AG10803 (cell line): ENCODE data around the gene CAND1.

Experiments used
- DNase-seq: peaks from one replicate; pipeline ENCODE4 v3.0.0; 2010; ENCODE audit warnings: low read depth
- H3K4me3 ChIP-seq: 2 replicates; pipeline ENCODE4 v1.5.1; 2011; ENCODE audit warnings: mild to moderate bottlenecking, low read length, control low read depth
- TF ChIP-seq, protein P1 (sequence below): conservative IDR thresholded peaks from 2 replicates; pipeline ENCODE4 v1.5.1; 2011; ENCODE audit warnings: mild to moderate bottlenecking, low read length, control low read depth, inconsistent platforms

CAND1 gene

DNA sequence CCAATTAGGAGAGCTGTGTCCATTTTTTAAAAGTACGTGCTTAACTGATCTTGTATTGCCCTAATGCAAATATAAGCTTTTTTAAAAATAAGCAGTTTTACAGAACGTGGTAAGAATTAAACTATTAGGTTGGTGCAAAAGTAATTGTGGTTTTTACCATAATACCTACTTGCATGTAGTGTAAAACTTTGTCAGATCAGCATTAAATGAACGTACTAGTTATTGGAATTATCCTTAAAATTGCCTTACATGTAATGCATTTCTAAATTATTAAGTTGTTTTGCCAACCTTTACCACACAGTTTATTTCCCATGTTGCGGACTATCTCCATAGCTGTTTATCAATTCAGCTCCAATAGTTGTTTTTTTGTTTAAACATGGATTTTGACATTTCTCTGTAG is 10.9 kb downstream of the CAND1 start:
- H3K4me3 ChIP-seq: no peak overlapping the region
- TF ChIP-seq, protein P1, sequence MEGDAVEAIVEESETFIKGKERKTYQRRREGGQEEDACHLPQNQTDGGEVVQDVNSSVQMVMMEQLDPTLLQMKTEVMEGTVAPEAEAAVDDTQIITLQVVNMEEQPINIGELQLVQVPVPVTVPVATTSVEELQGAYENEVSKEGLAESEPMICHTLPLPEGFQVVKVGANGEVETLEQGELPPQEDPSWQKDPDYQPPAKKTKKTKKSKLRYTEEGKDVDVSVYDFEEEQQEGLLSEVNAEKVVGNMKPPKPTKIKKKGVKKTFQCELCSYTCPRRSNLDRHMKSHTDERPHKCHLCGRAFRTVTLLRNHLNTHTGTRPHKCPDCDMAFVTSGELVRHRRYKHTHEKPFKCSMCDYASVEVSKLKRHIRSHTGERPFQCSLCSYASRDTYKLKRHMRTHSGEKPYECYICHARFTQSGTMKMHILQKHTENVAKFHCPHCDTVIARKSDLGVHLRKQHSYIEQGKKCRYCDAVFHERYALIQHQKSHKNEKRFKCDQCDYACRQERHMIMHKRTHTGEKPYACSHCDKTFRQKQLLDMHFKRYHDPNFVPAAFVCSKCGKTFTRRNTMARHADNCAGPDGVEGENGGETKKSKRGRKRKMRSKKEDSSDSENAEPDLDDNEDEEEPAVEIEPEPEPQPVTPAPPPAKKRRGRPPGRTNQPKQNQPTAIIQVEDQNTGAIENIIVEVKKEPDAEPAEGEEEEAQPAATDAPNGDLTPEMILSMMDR: no peak
- DNase-seq: no peak

DNA sequence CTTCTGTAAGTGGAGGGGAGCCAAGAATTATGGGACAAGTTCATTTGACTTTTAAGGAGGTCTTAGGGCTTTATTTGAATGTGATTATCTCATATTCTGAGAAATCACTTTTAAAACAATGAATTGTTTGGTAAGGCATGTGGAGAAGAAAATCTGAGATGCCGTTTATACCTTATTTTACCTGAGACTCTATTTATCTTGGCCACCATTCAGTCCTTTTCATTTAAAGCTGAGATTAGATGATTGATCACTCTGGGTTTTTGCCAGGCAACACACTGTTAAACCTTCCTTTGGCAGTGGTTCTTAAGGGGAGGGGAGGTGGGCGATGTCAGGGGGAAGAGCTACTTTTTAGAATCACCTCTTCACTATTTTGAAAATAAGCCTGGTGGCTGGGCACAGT is 11.4 kb downstream of the CAND1 start:
- no peak for DNase-seq
- no peak overlapping the region for H3K4me3 ChIP-seq
- TF ChIP-seq, protein P1: no peak

DNA sequence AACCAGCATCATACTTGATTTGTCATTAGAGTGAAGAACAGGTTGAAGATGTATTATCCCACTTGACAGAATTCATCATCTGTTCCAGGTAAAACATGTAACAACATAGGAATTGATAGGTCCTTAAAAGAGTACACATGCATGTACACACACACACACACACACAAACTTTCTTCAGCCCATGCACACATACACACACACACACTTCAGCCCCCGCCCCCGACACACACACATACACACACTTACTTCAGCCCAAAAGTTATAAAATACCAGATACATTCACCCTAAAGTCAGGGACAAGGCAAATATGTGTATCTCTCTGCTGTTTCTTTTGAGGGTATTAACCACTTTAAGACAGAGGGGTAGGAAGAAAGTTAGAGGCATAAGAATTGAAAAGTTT is 15.4 kb downstream of the CAND1 start:
- no peak overlapping the region for H3K4me3 ChIP-seq
- TF ChIP-seq, protein P1: no peak
- DNase-seq: no peak

- no peak for DNase-seq
- TF ChIP-seq, protein P1: no peak
- H3K4me3 ChIP-seq: no peak overlapping the region
These were observed 17.1 kb downstream of the CAND1 start for GRCh38 chr12:67286257-67286656.

- no peak overlapping the region for H3K4me3 ChIP-seq
- no peak for DNase-seq
- TF ChIP-seq, protein P1: no peak
These were observed 18.2 kb downstream of the CAND1 start for GRCh38 chr12:67287311-67287710.

- no peak overlapping the region for H3K4me3 ChIP-seq
- TF ChIP-seq, protein P1: no peak
- DNase-seq: no peak
These were observed 19.4 kb downstream of the CAND1 start for GRCh38 chr12:67288561-67288960.

DNA sequence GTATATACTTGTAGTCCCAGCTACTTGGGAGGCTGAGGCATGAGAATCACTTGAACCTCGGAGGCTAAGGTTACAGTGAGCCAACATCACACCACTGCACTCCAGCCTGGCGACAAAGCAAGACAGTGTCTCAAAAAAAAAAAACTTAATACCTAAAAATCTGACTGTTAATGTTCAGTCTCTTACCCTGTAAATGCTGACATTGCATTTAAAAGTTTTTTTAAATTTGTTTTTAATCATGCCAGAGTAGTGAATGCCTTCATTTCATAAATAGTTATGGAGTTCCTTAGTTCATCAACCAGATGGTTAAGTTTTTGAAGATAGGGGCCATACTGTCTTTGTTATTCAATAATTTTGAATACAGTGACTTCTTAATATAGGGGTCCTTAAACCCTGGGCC is 21.2 kb downstream of the CAND1 start:
- TF ChIP-seq, protein P1: no peak

More for the DNA sequence above, 21.2 kb downstream of the CAND1 start:
- H3K4me3 ChIP-seq: no peak overlapping the region
- DNase-seq: no peak
